IPS DF 4.7 (cell line): ENCODE results near the gene EPB41L2.
"Not testable (repeated sequence)": the region's sequence is repeated elsewhere in the genome, so short reads cannot be mapped to it uniquely, and the experiment has no call there.

Experiments
- DNase-seq: peaks from one replicate; pipeline ENCODE4 v3.0.0-alpha.2; 2013; ENCODE audit warnings: low spot score; ENCODE audit errors: extremely low read depth

EPB41L2 gene

DNA sequence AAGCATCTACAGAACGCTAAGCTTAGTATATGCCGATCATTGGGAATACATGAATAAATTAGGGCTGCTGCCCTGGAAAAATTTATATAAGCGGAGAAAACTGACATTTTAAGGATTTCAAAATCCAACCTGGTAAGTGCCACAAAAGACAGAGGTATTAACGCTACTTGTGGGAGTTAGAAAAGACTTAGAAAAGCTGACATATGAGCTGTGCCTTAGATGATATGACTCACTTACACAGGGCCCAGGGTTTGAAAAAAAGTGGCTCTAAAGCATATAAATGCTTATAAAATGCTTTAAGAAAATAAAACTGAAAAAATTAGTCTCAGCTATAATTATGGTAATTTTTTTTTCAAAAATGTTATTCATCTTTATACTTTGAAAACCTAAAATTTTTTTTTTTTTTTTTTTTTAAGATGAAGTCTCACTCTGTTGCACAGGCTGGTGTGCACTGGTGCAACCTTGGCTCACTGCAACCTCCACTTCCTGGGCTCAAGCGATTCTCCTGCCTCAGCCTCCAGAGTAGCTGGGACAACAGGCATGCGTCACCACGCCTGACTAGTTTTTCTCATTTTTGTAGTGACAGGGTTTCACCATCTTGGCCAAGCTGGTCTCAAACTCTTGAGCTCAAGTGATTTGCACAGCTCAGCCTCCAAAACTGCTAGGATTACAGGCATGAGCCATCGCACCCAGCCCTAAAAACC, 25.7 kb downstream of the EPB41L2 start:
- no peak for DNase-seq

DNA sequence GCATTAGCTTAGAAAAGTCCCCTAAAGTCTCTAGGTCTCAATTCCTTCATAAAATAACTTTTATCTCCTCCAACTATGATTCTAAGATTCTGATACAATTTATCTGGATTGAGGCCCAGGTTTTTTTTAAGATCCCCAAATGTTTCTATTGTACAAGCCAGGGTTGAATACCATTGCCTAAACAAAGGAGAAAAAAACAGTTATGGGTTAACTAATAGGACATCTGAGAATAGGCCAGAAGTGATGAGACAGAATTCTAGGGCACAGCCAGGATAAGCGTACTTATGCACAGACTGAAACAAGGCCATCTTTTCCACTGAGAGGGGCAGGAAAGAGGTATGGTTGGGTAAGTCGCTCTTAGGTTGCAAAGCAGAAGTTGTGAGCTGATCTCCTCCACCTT, 26.4 kb downstream of the EPB41L2 start:
- no peak for DNase-seq

DNA sequence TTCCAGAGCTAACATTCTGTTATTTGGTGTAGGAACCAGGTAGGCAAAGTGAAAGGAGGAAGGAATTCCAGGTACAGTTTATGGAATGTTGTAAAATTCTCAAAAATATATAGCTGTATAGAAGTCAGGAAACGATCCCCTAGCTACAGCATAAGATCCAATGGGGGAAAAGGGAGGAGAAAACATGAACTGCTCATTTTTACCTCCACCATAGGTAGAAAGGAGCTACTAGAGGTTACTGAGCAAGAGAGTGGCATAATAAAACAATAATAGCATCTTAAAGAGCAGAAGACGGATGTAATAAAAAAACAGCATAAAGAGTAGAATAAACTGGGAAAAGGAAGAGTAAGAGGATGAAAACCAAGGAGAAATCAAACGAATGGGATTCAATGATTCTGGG, 26.9 kb downstream of the EPB41L2 start:
- DNase-seq, result no peak

- no peak for DNase-seq
Observed at GRCh38 chr6:131035582-131035981, 27.5 kb downstream of the EPB41L2 start.

GRCh38 chr6:131033631-131034030, 29.4 kb downstream of the EPB41L2 start:
- no peak for DNase-seq

DNA sequence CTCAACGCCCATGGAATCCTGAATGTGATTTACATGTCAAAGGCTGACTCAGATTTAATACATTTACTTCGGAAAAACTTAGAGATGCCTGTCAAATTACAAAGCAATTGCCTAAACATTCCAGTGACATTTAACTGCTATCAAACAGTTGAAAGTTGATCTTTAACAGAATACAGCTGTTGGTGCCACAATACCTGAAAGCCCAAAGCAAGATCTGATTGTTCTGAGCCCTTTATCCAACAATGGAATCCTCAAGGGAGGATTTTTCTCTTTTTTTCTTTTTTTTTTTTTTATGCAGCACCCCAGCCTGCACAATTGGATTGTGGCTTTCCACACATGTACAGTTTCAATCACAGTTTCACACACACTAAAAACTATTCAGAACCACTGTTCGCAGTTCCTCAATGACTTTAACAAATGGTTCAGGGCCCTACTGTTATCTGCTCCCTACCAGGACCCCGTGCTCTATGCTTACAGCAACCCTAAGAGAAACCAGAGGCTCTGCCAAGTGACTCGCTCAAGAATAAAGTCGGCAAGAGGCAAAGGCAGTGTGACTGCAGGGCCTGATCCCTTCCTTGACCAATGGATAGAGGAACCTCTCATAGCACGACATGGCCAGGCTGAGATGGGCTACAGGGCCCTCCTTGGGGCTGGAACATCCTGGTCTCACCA, 33.3 kb downstream of the EPB41L2 start:
- DNase-seq, result no peak

- no peak for DNase-seq
Observed at GRCh38 chr6:131027326-131027725, 35.7 kb downstream of the EPB41L2 start.

GRCh38 chr6:131026243-131026642, 36.8 kb downstream of the EPB41L2 start:
- DNase-seq, result no peak

- DNase-seq, result no peak
Observed at GRCh38 chr6:131024565-131024964, 38.5 kb downstream of the EPB41L2 start.

GRCh38 chr6:131023834-131024504, 39.1 kb downstream of the EPB41L2 start:
- no peak for DNase-seq

DNA sequence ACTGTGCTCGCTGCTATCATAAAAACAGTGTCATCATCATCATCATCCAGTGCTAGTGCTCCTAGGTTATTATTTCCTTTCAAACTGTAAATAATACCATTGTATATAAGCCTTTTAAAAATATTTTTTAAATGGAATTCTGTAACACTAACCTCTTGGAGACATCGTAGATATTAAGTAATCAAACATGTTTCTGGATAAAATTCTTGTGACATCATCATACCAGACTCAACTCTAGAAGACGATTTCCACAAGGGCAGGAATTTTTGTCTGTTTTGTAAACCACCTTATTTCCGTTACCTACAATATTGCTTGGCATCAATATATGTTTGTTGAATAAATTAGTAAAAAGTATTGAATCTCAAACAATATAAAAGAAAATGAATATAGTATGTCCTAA, 40.4 kb downstream of the EPB41L2 start:
- no peak for DNase-seq

DNA sequence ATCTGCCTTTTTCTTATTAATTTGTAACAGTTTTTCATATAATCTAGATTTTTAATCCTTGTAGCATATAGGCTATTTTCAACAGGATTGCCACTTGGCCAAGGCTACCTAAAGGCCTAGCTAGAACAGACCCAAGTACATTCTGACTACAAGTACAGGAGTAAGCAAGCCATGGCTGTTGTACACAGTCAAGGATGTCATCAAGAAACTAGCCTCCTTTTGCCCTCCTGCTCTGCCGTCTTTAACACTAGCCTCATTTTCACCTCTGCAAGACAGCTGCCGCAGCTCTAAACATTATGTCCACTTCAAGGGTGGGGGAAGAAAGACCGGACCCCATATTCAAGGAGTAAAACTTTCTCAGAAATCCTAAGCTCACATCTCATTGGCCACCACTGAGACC, 45.1 kb downstream of the EPB41L2 start:
- DNase-seq, result no peak

- DNase-seq, result no peak
Observed at GRCh38 chr6:131015630-131016263, 47.3 kb downstream of the EPB41L2 start.

DNA sequence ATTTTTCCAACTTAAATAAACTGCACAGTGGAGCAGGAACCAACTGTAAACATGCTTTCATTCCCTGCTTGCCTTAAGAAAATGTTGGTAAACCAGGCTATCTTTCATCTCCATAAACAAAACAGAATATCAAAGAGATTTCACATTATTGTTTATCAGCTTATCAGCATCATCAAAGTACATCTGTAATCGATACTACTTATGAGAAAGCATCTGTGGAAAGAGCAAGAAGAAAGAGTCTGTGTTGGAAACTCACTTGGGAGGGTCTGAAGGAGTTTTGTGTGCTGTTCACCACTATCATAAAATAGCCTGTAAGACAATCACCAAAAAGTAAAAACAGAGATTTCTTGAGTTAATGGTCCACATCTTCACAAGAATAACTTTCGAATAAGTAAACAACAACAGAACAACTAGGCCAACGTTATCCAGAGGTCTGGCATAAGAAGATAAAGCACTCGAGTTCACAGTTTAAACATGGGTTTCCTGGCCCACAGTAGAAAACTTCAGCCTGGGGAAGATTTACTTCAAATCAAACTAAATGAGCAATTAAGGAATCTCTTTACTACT, 47.9 kb downstream of the EPB41L2 start:
- DNase-seq, result no peak

DNA sequence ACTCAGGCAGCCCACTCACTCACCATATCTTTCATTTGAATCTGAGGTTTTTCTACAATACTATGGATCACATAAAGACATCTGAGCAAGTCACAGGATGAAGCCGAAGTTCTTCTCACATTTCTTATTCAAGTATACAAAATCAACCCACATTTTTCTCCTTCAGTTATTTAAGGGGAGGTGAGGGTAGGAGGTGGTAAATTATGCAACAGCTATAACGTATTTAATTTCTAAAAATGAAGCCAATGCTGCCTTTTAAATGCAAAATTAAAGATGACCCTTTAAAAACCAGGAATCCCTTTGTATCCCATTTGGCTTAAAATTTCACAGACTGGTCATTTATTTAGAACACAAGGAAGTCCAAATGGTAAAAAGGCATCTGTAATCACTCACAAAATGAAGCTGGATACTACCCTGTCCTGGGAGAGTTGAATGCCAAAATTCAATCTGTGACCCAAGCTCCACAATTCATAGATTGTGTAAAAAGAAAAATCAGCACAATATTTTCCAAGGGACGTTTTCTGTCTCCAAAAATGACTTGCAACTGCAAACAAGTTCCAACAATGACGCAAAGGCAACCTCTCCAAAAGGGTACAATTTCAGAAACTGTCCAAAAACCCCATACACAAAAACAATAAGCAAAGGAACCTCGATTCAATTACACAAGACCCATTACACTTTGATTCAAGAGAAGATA, 48.8 kb downstream of the EPB41L2 start:
- no peak for DNase-seq

GRCh38 chr6:131013495-131013894, 49.5 kb downstream of the EPB41L2 start:
- DNase-seq, result no peak

DNA sequence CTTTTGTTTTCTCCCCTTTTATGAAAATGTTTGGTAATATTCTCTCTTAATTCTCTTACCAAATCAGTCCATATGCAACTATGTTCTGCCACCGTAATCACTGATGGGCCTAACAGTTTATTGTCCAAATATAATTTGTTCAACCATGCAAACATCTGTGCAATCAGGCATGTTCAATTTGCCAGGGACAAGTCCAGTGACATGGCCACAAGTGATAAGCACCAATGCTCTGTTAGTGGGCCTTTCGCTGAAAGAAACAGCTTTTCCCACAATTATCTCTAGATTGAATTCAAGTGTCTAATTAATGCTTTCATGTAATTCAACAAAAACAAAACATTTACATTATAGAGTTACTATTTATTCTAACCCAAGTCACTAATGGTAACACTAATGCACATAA, 53.3 kb downstream of the EPB41L2 start:
- no peak for DNase-seq

GRCh38 chr6:131008965-131009364, 54.1 kb downstream of the EPB41L2 start:
- not testable (repeated sequence) for DNase-seq

- DNase-seq, result not testable (repeated sequence)
Observed at GRCh38 chr6:131007964-131008363, 55.1 kb downstream of the EPB41L2 start.

- DNase-seq, result no peak
Observed at GRCh38 chr6:131007286-131007685, 55.8 kb downstream of the EPB41L2 start.

GRCh38 chr6:131005439-131006016, 57.5 kb downstream of the EPB41L2 start:
- no peak for DNase-seq
